NCI-H774 (cell line): ENCODE measurements around the gene LRP5.
A peak's percentile ranks its signal among the peaks of the same experiment; 100 is the strongest.
"Not testable (repeated sequence)": the region's sequence is repeated elsewhere in the genome, so short reads cannot be mapped to it uniquely, and the experiment has no call there.

Source experiments
- DNase-seq: peaks from one replicate; lab custom pipeline; 2025; lab: John Stamatoyannopoulos, UW

LRP5 gene

DNA sequence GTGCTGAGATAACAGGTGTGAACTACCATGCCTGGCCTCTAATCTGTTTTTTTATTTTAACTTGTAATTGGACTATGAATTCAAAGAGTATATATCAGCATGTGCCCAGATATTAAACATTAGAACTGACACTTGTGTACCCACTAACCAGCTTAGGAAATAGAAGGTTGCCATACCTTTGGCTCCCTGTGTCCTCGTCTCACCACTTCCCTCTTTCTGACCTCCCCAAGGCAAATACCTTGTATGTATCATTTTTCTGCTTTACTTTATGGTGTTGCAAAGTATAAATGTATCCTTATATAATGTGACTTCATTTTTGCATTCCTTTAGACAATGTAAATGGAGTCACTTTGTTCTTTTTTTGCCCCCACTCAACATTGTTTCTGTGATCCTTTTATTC is 157.3 kb downstream of the LRP5 start:
- DNase-seq = no peak

DNA sequence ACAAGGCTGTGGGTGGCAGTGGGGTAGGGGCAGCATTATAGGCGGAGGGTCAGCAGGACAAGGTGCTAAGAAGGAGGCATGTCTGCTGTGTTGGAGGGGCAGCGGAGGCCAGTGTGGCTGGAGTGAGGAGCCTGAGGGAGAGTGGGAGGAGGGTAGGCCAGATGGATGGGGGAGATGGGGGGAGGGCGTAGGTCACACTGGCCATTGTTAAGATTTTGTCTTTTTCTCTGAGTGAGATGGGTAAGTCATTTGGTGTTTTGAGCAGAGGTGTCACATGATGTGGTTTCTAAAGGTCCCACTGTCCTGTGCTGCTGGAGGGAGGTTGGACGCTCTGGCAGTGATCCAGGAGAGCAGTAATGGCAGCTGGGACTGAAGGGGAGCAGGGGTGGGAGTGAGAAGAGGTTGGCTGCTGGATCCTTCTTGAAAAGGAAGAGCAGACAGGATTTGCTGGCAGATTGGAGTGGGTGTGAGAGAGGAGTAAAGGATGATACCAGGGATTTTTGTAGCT is 158.0 kb downstream of the LRP5 start:
- no peak for DNase-seq

DNA sequence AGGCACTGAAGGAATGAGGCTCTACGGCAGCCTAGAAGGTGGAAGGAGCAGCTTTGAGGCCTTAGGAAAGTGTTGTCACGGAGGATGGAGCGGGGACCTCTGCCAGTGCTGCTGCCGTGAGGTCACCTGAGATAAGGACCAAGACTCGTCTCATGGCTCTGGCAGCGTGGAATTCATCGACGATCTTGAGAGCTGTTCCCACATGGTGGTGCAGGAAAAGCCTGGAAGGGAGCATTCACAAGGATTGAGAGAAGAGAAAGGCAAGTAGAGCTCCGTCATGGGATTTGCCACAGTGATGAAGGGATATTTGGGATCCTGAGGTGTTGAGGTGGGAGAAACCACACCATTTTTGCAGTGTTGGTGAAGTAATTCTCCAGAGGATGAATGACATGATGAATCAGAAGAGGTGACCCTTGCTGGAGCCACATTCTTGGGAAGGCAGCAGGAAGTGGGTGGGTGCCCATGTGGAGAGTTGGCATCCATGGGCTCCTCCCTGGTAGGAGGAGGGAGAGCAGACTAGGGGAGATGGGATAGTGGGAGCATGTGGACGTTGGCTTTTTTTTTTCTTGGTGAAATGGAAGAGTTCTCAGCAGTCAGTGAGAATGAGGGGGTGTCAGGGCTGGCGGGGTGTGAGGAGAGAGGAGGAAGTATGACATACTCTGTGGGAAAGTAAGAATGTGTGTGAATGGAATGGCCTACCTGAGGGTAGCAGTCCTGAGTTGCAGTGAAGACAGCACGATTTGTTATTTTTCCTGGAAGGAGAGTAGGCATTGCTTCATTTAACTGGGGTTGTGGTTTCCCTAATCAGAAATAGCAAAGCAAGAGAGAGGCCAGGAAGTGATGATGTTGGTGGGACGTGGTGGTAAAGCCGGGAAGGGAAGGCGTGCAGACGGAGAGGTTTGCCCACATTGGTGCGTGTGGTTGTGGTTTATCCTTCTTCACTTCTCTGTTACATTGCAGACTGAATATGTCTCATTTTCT is 159.3 kb downstream of the LRP5 start:
- DNase-seq = no peak

DNA sequence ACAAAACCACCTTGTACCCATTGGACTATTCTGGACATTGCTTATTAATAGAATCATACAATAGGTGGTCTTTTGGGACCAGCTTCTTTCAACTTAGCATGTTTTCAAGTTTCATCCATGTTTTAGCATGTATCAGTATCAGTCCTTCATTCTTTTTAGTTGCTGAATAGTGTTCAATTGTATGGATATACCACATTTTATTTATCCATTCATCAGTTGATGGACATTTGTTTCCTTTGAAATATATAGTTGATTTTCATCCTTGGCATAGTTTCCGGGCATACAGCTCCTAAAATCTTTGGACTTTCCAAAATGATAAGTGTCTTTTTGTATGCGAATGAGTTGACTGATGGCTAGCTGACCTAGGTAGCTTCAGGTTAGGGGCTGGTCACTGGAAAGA is 160.4 kb downstream of the LRP5 start:
- DNase-seq = no peak

DNA sequence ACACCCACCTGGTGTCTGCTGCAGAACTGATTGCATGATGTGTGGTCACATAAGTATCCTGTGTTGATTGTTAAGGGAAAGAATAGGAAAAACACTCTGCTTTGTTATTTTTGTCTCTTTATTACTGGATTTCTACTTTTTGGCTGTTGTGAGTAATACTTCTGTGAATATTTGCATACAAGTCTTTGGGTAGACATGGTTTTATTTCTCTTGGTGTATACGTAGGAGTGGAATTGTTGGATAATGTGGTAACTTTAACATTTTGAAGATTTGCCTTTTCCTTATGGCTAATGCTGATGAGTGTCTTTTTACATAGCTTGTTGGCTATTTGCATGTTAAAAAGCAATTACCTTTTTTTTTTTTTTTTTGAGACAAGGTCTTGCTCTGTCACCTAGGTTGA is 161.3 kb downstream of the LRP5 start:
- DNase-seq = no peak

DNA sequence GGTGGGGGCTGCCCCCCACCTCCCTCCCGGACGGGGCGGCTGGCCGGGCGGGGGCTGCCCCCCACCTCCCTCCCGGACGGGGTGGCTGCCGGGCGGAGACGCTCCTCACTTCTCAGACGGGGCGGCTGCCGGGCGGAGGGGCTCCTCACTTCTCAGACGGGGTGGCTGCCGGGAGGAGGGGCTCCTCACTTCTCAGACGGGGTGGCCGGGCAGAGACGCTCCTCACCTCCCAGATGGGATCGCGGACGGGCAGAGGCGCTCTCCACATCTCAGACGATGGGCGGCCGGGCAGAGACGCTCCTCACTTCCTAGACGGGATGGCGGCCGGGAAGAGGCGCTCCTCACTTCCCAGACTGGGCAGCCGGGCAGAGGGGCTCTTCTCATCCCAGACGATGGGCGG is 163.2 kb downstream of the LRP5 start:
- not testable (repeated sequence) for DNase-seq

DNA sequence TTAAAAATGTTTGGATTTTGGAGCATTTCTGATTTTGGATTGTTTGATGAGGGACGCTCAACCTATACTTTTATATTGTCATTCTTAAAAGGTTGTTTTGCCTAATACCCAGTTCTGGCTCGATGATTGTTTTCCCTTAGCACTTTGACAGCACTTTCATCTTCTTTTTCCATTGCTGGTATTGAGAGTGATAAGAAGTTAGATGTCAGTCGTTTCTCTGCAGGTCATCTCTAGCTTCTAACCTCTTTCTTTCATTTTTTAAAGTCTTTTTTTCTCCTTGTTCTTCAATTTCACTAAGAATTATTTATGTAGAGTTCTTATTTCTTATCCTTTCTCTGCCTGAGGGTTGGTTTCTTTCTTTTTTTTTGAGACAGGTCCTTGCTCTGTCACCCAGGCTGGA is 167.0 kb downstream of the LRP5 start:
- no peak for DNase-seq

DNA sequence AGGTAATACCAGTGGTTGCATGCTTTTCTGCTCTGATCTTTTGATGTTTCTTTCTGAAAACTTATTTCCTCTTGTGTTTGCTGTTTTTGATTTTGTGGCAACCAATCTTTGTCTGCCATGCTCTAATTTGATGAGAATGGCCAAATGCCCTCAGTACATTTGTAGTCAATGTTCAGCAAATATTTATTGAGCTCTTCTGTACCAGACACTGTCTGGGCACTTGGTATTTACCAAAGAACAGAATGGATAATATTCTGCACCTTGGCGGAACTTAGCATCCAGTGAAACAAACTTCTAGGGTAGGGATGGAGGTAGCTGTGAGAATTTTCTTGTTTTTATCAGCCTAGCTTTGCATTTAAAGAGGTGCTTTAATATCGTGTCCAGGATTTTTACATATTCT is 167.8 kb downstream of the LRP5 start:
- DNase-seq = peak; percentile 21

DNA sequence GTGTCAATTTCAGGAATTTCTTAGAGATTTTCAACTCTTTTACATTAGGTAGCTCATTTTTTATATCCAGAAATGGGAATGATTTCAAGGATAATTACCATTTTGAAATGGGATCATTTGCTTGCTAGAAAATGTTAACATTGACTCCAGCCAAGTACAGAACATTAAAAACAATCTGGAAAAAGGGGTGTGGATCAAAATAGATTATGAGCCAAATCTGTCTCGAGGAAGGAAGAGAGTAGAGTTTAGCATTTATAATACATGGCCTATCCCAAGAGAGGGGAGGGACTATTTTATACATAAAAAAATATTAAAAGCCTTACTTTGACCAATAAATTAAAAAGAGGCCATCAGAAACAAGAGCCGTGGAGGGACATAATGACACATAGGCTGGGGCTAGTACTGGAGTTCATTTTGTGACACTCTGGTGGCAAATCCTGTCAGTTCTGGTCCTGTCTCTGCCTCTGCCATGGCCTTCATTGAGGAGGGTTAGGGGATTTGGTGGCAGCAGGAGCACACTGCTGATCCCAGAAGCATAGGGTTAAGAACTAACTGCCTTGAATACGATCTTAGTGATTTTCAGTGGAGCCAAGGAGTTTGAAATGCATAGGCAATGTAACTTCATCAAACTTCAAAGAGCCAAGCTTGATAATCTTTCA is 168.6 kb downstream of the LRP5 start:
- DNase-seq = no peak

DNA sequence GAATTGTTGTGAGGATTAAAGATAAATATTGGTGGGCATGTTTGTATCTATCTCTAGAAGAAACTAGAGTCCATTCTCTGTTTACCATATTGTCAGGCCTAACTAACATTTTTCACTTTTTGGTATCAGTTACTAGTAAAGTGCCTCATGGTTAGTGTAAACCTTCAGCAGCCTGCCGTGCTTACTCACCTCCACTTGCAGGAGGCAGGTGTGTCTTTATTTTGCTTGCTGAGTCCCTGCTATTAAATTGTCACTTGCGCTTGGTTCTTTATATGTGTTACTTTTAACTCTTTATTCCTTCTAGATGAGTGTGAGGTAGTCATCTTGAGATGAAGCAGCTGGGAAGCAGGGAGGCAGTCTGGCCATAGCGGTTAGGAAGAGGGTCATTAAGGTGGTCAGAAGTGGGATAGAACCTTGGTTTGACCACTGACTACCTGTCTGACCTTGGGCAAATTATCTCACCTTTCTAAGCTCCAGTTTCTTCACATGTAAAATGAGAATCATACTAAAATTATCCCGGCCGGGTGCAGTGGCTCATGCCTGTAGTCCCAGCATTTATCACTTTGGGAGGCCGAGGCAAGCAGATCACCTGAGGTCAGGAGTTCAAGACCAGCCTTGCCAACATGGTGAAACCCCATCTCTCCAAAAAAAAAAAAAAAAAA is 169.3 kb downstream of the LRP5 start:
- peak; percentile 41 for DNase-seq

DNA sequence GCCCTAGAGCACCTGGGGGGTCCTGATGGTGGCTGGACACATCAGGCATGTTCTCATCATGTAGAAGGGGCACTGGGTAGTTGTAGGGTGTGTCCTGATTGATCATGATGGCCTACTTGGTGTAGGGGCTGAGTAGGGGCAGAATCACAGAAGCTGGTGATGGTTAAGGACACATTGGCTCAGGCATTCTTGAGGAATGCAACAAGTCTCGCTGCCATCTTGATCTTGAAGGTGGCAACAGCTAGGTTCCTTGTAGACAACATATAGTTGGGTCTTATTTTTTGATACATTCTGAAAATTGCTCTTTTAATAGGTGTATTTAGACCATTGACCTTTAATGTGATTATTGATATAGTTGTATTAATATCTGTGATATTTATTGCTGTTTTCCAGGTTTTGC is 176.2 kb downstream of the LRP5 start:
- no peak for DNase-seq

DNA sequence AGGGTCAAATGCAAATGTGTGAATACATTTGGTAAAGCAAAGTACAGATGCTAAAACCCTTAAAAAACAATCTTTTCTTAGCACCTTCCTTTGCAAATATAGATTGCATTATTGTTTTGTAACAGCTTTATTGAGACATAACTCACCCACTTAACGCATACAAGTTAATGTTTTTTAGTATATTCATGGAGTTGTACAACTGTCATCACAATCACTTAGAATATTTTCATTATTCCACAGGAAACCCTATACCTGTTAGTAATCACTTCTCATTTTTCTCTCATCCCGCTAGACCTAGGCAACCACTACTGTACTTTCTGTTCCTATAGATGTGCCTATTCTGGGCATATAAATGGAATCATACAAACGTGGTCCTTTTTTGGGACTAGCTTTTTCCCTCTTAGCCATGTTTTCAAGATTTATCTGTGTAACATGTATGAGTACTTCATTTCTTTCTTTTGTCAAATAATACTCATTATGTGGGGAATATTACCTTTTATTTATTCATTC is 182.9 kb downstream of the LRP5 start:
- no peak for DNase-seq

DNA sequence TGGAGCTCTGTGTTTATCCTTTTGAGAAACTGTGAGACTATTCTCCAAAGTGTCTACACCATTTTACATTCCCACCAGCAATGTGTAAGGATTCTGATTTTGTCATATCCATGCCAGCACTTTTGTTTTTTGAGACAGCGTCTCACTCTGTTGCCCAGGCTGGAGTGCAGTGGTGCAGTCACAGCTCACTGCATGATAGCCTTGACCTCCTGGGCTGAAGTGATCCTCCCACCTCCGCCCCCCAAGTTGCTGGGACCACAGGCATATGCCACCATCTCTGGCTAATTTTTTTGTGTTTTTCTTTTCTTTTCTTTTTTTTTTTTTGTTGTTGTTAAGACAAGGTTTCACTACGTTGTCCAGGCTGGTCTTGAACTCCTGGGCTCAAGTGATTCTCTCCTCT is 183.5 kb downstream of the LRP5 start:
- no peak for DNase-seq

DNA sequence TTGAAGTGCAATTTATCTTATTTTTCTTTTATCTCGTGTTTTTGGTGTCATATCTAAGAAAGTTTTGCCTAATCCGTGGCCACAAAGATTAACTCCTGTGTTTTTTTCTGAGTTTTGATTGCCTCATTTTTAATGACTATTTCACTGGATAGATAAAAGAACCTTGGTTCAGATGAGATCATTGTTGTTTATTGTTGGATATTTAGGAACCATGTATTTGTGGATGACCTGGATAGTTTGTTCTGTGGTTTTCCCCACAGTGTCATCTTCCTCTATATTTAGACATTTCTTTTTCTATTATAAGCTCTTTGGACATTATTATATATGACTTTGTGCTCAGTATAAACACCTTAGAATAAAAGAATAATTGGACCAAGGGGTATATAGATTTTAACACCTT is 185.4 kb downstream of the LRP5 start:
- no peak for DNase-seq

DNA sequence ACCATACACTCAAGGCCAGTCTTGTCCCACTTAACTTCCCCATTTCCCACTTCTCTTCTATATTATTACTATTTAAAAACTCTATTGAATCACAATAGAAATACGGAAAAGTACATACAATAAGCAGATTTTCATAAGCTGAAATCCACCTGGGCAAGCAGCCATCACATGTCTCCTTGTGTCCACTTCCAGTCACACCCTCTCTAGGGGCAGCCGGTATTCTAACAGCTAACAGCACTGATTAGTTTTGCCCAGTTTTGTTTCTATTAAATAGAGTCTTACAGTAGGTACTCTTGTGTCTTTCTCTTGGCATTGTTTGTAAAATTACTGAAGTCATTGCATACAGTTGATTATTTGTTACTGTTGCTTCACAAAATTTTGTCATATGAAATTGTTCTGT is 185.9 kb downstream of the LRP5 start:
- DNase-seq = no peak
